Spleen (tissue), 11 donors: ENCODE results near the gene HCRT. TPM values are rescaled to one million over a fixed set of nuclear protein-coding genes. Genes with fewer than 3 reads are reported as not detected.
A peak's percentile ranks its signal among the peaks of the same experiment; 100 is the strongest.

Experiments used
- DNase-seq: peaks from one replicate; pipeline ENCODE4 v3.0.0-alpha.2; 2020
- H3K27ac ChIP-seq, 8 donors: fragments of 200-600 bp; sonication (generic) in 7 of 8; 1 replicate in 4 of 8; 2 replicates in 4 of 8; pipeline versions ENCODE4 v1.5.0 to v1.8.0; 2016 to 2021; ENCODE audit warnings: inconsistent platforms in 4 of 8, mild to moderate bottlenecking in 4 of 8, moderate library complexity in 1 of 8
- H3K27me3 ChIP-seq, 7 donors: fragments of 200-600 bp; sonication (generic) in 6 of 7; replicated peaks in 1 of 7; 1 replicate in 4 of 7; 2 replicates in 3 of 7; pipeline versions ENCODE4 v1.5.0 to v1.8.0; 2016 to 2021; ENCODE audit warnings: inconsistent platforms in 3 of 7, mild to moderate bottlenecking in 1 of 7
- H3K36me3 ChIP-seq, 6 donors: fragments of 200-600 bp; sonication (generic) in 5 of 6; 1 replicate in 4 of 6; 2 replicates in 2 of 6; pipeline versions ENCODE4 v1.5.0 to v1.8.0; 2016 to 2021; ENCODE audit warnings: inconsistent platforms in 2 of 6
- H3K4me1 ChIP-seq, 6 donors: fragments of 200-600 bp; sonication (generic) in 5 of 6; 1 replicate in 3 of 6; 2 replicates in 3 of 6; pipeline versions ENCODE4 v1.5.0 to v1.8.0; 2016 to 2021; ENCODE audit warnings: inconsistent platforms in 3 of 6
- H3K4me3 ChIP-seq, 8 donors: fragments of 200-600 bp; sonication (generic) in 7 of 8; 1 replicate in 4 of 8; 2 replicates in 4 of 8; pipeline versions ENCODE4 v1.5.0 to v1.8.0; 2016 to 2021; ENCODE audit warnings: inconsistent platforms in 4 of 8, mild to moderate bottlenecking in 4 of 8, moderate library complexity in 2 of 8
- H3K9me3 ChIP-seq, 8 donors: fragments of 200-600 bp; sonication (generic) in 7 of 8; 1 replicate in 4 of 8; 2 replicates in 4 of 8; pipeline versions ENCODE4 v1.5.0 to v1.8.0; 2016 to 2021; ENCODE audit warnings: inconsistent platforms in 4 of 8
- CTCF ChIP-seq, 11 experiments: fragments of 200-600 bp in 7 of 11; fragments of 450-650 bp in 4 of 11; sonication (generic) in 4 of 11; IDR thresholded peaks in 8 of 11; conservative IDR thresholded peaks in 3 of 11; 1 replicate in 7 of 11; 2 replicates in 4 of 11; pipeline versions ENCODE4 v1.4.0 to v1.8.0; 2016 to 2021; ENCODE audit warnings: antibody characterized with exemption in 11 of 11, inconsistent platforms in 4 of 11, mild to moderate bottlenecking in 1 of 11
- POLR2A ChIP-seq, 3 donors: fragments of 450-650 bp; IDR thresholded peaks; one replicate each; pipeline ENCODE4 v1.5.1; 2017; ENCODE audit warnings: antibody characterized with exemption in 3 of 3, mild to moderate bottlenecking in 1 of 3
- POLR2AphosphoS5 ChIP-seq, 3 donors: sonication (generic); formaldehyde crosslinking; IDR thresholded peaks; one replicate each; pipeline ENCODE4 v1.5.1; 2017; ENCODE audit warnings: antibody characterized with exemption in 3 of 3
- WGBS, 5 donors: extraction: QIAGEN DNeasy Blood & Tissue Kit in 3 of 5; methylation state at CpG; one replicate each; pipeline versions ENCODE4 v1.1.5 to v1.1.7; 2013 to 2018; 5-methylcytosine and 5-hydroxymethylcytosine counted together
- intact Hi-C: fragments of 100-400 bp; cut with DNase I; formaldehyde crosslinking; loops from one replicate; pipeline ENCODE4 v1.15.0; 2023; ENCODE audit warnings: low total_unique reads
- polyA plus RNA-seq, 3 donors: library from polyadenylated mRNA; stranded (reverse); fragments of 200-250 nt; gene quantifications; one replicate each; pipeline ENCODE4 v1.2.1, GENCODE V29; 2013
- total RNA-seq, 7 donors: library from RNA; depleted of rRNA in 3 of 7; stranded (reverse); fragments of >200 nt in 3 of 7; fragmentation: NEBNext Ultra II Directional in 4 of 7; extraction: Animal tissue kit (Norgen Biotek cat#: 25700) in 4 of 7; gene quantifications; one replicate each; pipeline versions ENCODE4 v1.1.0 to v1.2.1, GENCODE V29; 2016 to 2021
- donor health status: healthy with polysubstance abuse.
- donor health status: DM: no; HTN: no; CAD: no; lungs with moderate emphysema.
- donor health status: DM: no; HTN: no; CAD: no.
- donor health status: Bipolar disorder and iron deficiency.
- donor health status: healthy.
- donor health status: DM: no; HTN: no; CAD: no.
- donor health status: DM: yes; HTN: yes; CAD: no.

Gene HCRT
- total and polyA plus RNA-seq, 10 donors, result not detected

DNA sequence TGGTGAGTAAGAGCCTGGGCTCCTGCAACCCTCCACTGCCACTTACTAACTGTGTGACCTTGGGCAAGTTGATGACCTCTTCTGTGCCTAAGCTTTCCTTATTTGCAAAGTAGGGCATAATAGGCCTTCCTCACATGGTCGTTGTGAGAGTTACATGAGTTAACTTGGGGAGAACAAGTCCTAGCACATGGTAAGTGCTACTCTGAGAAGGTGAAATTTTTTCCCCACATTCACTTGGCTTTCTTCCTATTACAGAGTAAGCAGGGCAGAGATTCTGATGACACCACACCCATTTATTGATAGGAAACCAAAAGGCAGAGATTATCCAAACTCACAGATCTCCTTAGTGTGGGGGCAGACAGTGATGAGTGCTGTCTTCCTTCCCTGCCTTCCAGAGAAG is 5.9 kb downstream of the HCRT start:
- intact Hi-C loops, result no loop called here
- Histone ChIP-seq H3K36me3 (no peaks in the 10 kb centered on the region), H3K27ac (peak overlapping the region in 1 of 8 donors; percentile 3), H3K27me3 (peaks cover 0 to 31% (median 5%) of the 10 kb centered on the region in 7 donors), H3K4me1 (peaks cover 26 to 69% (median 52%) of the 10 kb centered on the region in 6 donors), H3K9me3 (no peaks in the 10 kb centered on the region), H3K4me3 (no peak overlapping the region)
- no peak for DNase-seq
- no peak for TF ChIP-seq POLR2A (IDR thresholded peaks at IDR 0.05)
- WGBS, 5 donors, result 12 to 54% (median 15%) methylated on average over 1 of the region's 1 CpG

DNA sequence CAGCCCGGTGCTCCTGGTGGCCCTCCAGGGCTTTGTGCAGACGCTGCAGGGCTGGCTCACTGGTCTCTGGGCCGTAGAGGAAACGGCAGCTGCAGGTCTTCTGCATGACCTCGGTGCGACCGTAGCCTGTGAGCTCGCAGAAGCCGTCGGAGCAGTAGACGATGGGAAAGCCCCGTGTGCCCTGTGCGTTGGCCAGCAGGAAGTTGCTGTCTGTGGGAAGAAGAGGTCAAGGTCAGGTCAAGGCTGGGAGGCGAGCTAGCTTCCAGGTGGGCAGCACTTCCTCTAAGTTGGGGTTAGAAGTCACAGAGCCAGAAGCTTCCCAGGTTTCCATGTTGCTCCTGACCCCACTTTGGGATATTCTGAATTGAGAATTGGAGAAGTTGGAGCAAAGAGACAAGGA is 6.4 kb downstream of the HCRT start:
- TF ChIP-seq POLR2A (IDR thresholded peaks at IDR 0.05) (no peak), POLR2AphosphoS5 (IDR thresholded peaks at IDR 0.05) (peak; percentile 49 to 68 (median 62)), CTCF (IDR thresholded peaks at IDR 0.05 in 8 of 11, conservative IDR thresholded peaks at IDR 0.05 in 3 of 11) (no peak)

DNA sequence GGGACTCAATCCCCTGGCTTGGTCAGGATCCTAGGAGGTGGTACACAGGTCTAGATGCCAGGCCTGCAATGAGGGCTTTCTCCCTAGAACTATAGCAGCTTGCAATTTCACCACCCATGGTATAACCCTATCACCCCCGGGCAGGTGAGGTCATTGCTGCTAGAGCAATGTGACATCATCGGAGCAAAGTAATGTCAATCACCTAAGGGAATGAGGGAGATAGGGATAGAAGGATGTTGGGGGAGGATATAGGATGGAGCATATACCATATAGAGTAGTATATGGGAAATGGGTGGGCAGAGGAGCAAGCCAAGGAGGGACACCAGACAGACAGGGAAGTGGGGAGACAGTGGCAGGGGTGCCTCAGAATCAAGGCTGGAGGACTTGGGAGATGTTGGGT is 7.6 kb downstream of the HCRT start:
- DNase-seq, result no peak
- Histone ChIP-seq H3K27ac (no peak overlapping the region), H3K36me3 (no peaks in the 10 kb centered on the region), H3K4me3 (no peak overlapping the region), H3K27me3 (peaks cover 0 to 31% (median 5%) of the 10 kb centered on the region in 7 donors), H3K4me1 (peaks cover 23 to 52% (median 37%) of the 10 kb centered on the region in 6 donors), H3K9me3 (no peaks in the 10 kb centered on the region)
- WGBS, 5 donors, result 78 to 97% (median 91%) methylated on average over 2 of the region's 2 CpGs
- intact Hi-C loops, result no loop called here
- TF ChIP-seq CTCF (IDR thresholded peaks at IDR 0.05 in 8 of 11, conservative IDR thresholded peaks at IDR 0.05 in 3 of 11) (no peak), POLR2AphosphoS5 (IDR thresholded peaks at IDR 0.05) (no peak), POLR2A (IDR thresholded peaks at IDR 0.05) (no peak)

More for the DNA sequence above, 6.4 kb downstream of the HCRT start:
- no peaks in the 10 kb centered on the region for H3K9me3 ChIP-seq
- H3K4me1 ChIP-seq, result peaks cover 26 to 64% (median 48%) of the 10 kb centered on the region in 6 donors
- no peak overlapping the region for H3K4me3 ChIP-seq
- peak overlapping the region in 1 of 8 donors; percentile 3 for H3K27ac ChIP-seq
- intact Hi-C loops, result no loop called here
- 10 to 20% (median 14%) methylated on average over 9 to 14 of the region's 14 CpGs for WGBS, 5 donors
- no peaks in the 10 kb centered on the region for H3K36me3 ChIP-seq
- DNase-seq, result peak; percentile 83
- peaks cover 0 to 31% (median 5%) of the 10 kb centered on the region in 7 donors for H3K27me3 ChIP-seq

DNA sequence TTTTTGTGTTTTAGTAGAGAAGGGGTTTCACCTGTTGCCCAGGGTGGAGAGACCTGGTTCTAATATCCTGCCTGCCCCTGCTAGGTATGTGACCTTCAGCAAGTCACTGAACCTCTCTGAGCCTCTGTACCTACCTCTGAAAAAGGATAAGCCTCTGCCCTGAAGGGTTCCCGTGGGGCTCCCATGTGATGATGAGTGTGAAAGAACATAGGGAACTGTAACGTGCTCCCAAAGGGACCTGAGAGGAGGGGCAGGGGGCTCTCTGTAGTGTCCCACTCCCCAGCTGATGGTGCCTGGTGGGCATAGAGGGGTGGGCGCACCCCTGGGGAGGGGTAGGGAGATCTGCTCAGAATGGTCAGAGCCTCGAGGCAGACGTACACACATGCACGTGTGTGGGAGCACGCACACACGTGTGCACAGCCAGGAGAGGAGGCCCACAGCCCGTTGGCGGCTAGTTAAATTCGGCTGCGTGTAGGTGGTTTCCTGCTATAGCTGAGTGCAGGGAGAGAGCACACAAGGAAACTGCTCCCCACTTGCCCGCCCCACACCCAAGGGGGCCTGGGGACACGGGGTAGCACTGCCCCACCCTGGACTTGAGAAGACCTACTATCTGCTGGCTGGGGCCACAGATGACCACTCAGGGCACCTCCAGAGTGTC is 11.0 kb downstream of the HCRT start:
- WGBS, 5 donors, result 61 to 74% (median 66%) methylated on average over 13 to 14 of the region's 14 CpGs
- Histone ChIP-seq H3K27me3 (peaks cover 0 to 2% (median 0%) of the 10 kb centered on the region in 7 donors), H3K9me3 (no peaks in the 10 kb centered on the region), H3K36me3 (no peaks in the 10 kb centered on the region), H3K4me3 (no peak overlapping the region), H3K27ac (no peak overlapping the region), H3K4me1 (peaks cover 9 to 18% (median 14%) of the 10 kb centered on the region in 6 donors)
- no peak for DNase-seq
- TF ChIP-seq POLR2A (IDR thresholded peaks at IDR 0.05), result no peak
- TF ChIP-seq CTCF (IDR thresholded peaks at IDR 0.05 in 8 of 11, conservative IDR thresholded peaks at IDR 0.05 in 3 of 11), result no peak
- TF ChIP-seq POLR2AphosphoS5 (IDR thresholded peaks at IDR 0.05), result no peak
- intact Hi-C loops, result no loop called here
